Colonic mucosa (tissue), 4 donors: ENCODE measurements around the gene PKNOX1. TPM values are rescaled to one million over a fixed set of nuclear protein-coding genes. Genes with fewer than 3 reads are reported as not detected.

Source experiments
- DNase-seq: peaks from one replicate; pipeline ENCODE4 v3.0.0-alpha.2; 2020
- H3K27ac ChIP-seq: fragments of 200-600 bp; one replicate; pipeline ENCODE4 v1.8.0; 2021
- H3K27me3 ChIP-seq: fragments of 200-600 bp; one replicate; pipeline ENCODE4 v1.8.0; 2021
- H3K36me3 ChIP-seq: fragments of 200-600 bp; one replicate; pipeline ENCODE4 v1.8.0; 2021
- H3K4me1 ChIP-seq: fragments of 200-600 bp; one replicate; pipeline ENCODE4 v1.8.0; 2021; ENCODE audit warnings: mild to moderate bottlenecking
- H3K4me3 ChIP-seq: fragments of 200-600 bp; one replicate; pipeline ENCODE4 v1.8.0; 2021
- H3K9ac ChIP-seq, 2 donors: one replicate each; pipeline ENCODE4 v1.7.0; 2013; ENCODE audit warnings: control low read depth in 2 of 2, low read depth in 2 of 2, low read length in 2 of 2
- H3K9me3 ChIP-seq: fragments of 200-600 bp; one replicate; pipeline ENCODE4 v1.8.0; 2021
- CTCF ChIP-seq: fragments of 200-600 bp; IDR thresholded peaks from one replicate; pipeline ENCODE4 v1.8.0; 2022; ENCODE audit warnings: antibody characterized with exemption, mild to moderate bottlenecking
- intact Hi-C: fragments of 100-400 bp; cut with DNase I; formaldehyde crosslinking; loops from one replicate; pipeline ENCODE4 v1.14.1; 2022
- total RNA-seq, 2 donors: library from RNA; stranded (reverse); fragmentation: NEBNext Ultra II Directional in 1 of 2; extraction: Animal tissue kit (Norgen Biotek cat#: 25700) in 1 of 2; gene quantifications; one replicate each; pipeline ENCODE4 v1.2.1, GENCODE V29; 2021
- donor health status: healthy.
- donor health status: DM: no; HTN: no; CAD: no.
- donor health status: DM: no; HTN: no; CAD: no.

PKNOX1 gene
- total RNA-seq, 2 donors from 2014 or later = 15.4 to 16.6 TPM

- no peak for DNase-seq
- no peaks in the 10 kb centered on the region for H3K4me1 ChIP-seq
- H3K36me3 ChIP-seq = no peaks in the 10 kb centered on the region
- no peak overlapping the region for H3K4me3 ChIP-seq
- intact Hi-C loops = no loop called here
- no peak for TF ChIP-seq CTCF
- no peaks in the 10 kb centered on the region for H3K27me3 ChIP-seq
- H3K9ac ChIP-seq = no peak overlapping the region
- no peak overlapping the region for H3K27ac ChIP-seq
- H3K9me3 ChIP-seq = no peaks in the 10 kb centered on the region
Measured at GRCh38 chr21:43023175-43023574, 48.8 kb downstream of the PKNOX1 start.

- Histone ChIP-seq H3K4me3 (no peak overlapping the region), H3K9ac (no peak overlapping the region), H3K9me3 (no peaks in the 10 kb centered on the region), H3K27me3 (no peaks in the 10 kb centered on the region), H3K4me1 (no peaks in the 10 kb centered on the region), H3K27ac (no peak overlapping the region), H3K36me3 (no peaks in the 10 kb centered on the region)
- intact Hi-C loops = no loop called here
- no peak for DNase-seq
- TF ChIP-seq CTCF = no peak
Measured at GRCh38 chr21:43024439-43025136, 50.2 kb downstream of the PKNOX1 start.

- no peak for DNase-seq
- Histone ChIP-seq H3K36me3 (no peaks in the 10 kb centered on the region), H3K9ac (no peak overlapping the region), H3K9me3 (no peaks in the 10 kb centered on the region), H3K27ac (no peak overlapping the region), H3K4me3 (no peak overlapping the region), H3K27me3 (no peaks in the 10 kb centered on the region), H3K4me1 (no peaks in the 10 kb centered on the region)
- no peak for TF ChIP-seq CTCF
- intact Hi-C loops = no loop called here
Measured at GRCh38 chr21:43025636-43026180, 51.3 kb downstream of the PKNOX1 start.

GRCh38 chr21:43027846-43028731 lies 53.7 kb downstream of the PKNOX1 start:
- intact Hi-C loops = no loop called here
- no peaks in the 10 kb centered on the region for H3K36me3 ChIP-seq
- DNase-seq = no peak

More at GRCh38 chr21:43027846-43028731, 53.7 kb downstream of the PKNOX1 start:
- Histone ChIP-seq H3K27ac (no peak overlapping the region), H3K4me3 (no peak overlapping the region), H3K9ac (no peak overlapping the region), H3K9me3 (no peaks in the 10 kb centered on the region), H3K27me3 (no peaks in the 10 kb centered on the region), H3K4me1 (no peaks in the 10 kb centered on the region)
- TF ChIP-seq CTCF = no peak
